Stomach (tissue), 9 donors: Measurements from ENCODE around the gene SMIM17. TPM values are rescaled to one million over a fixed set of nuclear protein-coding genes. Genes with fewer than 3 reads are reported as not detected.
"Not testable (repeated sequence)": the region's sequence is repeated elsewhere in the genome, so short reads cannot be mapped to it uniquely, and the experiment has no call there.

Source experiments
- DNase-seq, 2 donors: peaks; one replicate each; pipeline versions ENCODE4 v3.0.0 to v3.0.0-alpha.2; 2013 to 2019
- H3K27ac ChIP-seq, 5 donors: fragments of 200-600 bp in 4 of 5; sonication (generic) in 4 of 5; one replicate each; pipeline ENCODE4 v1.5.1; 2013 to 2019; ENCODE audit warnings: mild to moderate bottlenecking in 1 of 5, moderate library complexity in 1 of 5
- H3K27me3 ChIP-seq, 3 donors: fragments of 200-600 bp; sonication (generic); one replicate each; pipeline ENCODE4 v1.5.1; 2017 to 2019; ENCODE audit warnings: mixed run types in 1 of 3
- H3K36me3 ChIP-seq, 4 donors: fragments of 200-600 bp; sonication (generic); 1 replicate in 3 of 4; 2 replicates in 1 of 4; pipeline ENCODE4 v1.5.1; 2016 to 2019
- H3K4me1 ChIP-seq, 4 donors: fragments of 200-600 bp; sonication (generic); one replicate each; pipeline ENCODE4 v1.5.1; 2016 to 2019
- H3K4me3 ChIP-seq, 4 donors: fragments of 200-600 bp; sonication (generic) in 3 of 4; one replicate each; pipeline ENCODE4 v1.5.1; 2016 to 2019; ENCODE audit warnings: mild to moderate bottlenecking in 1 of 4
- H3K9me3 ChIP-seq, 4 donors: fragments of 200-600 bp; sonication (generic); one replicate each; pipeline ENCODE4 v1.5.1; 2016 to 2019
- CTCF ChIP-seq, 7 experiments: fragments of 450-650 bp in 4 of 7; fragments of 200-600 bp in 3 of 7; sonication (generic) in 3 of 7; IDR thresholded peaks; one replicate each; pipeline ENCODE4 v1.5.1; 2016 to 2019; ENCODE audit warnings: antibody characterized with exemption in 7 of 7, control low read depth in 2 of 7, mild to moderate bottlenecking in 1 of 7
- EP300 ChIP-seq: sonication (generic); formaldehyde crosslinking; IDR thresholded peaks from one replicate; pipeline ENCODE4 v1.6.1; 2017; ENCODE audit warnings: antibody characterized with exemption
- POLR2A ChIP-seq, 4 donors: fragments of 450-650 bp; IDR thresholded peaks; one replicate each; pipeline ENCODE4 v1.6.1; 2016; ENCODE audit warnings: antibody characterized with exemption in 4 of 4, control low read depth in 2 of 4, mild to moderate bottlenecking in 1 of 4, moderate library complexity in 1 of 4
- POLR2AphosphoS5 ChIP-seq, 3 donors: sonication (generic); formaldehyde crosslinking; IDR thresholded peaks; one replicate each; pipeline ENCODE4 v1.6.1; 2016; ENCODE audit warnings: antibody characterized with exemption in 3 of 3
- WGBS, 5 donors: extraction: QIAGEN DNeasy Blood & Tissue Kit in 3 of 5; methylation state at CpG; one replicate each; pipeline versions ENCODE4 v1.1.5 to v1.1.7; 2013 to 2018; 5-methylcytosine and 5-hydroxymethylcytosine counted together
- intact Hi-C: fragments of 100-400 bp; cut with DNase I; formaldehyde crosslinking; loops from one replicate; pipeline ENCODE4 v1.15.1; 2023; ENCODE audit warnings: low total_unique reads
- polyA plus RNA-seq, 3 donors: library from polyadenylated mRNA; stranded (reverse); fragments of 200-250 nt; gene quantifications; one replicate each; pipeline ENCODE4 v1.2.3, GENCODE V29; 2013
- total RNA-seq, 5 donors: library from RNA; depleted of rRNA; stranded (reverse); fragments of >200 nt; gene quantifications; one replicate each; pipeline versions ENCODE4 v1.1.0 to v1.2.3, GENCODE V29; 2014 to 2016
- donor health status: healthy with polysubstance abuse.
- donor health status: Bipolar disorder and iron deficiency.
- donor health status: healthy.

The SMIM17 gene
- total and polyA plus RNA-seq, 8 donors: 0.13 to 1.1 TPM; not detected in 6

GRCh38 chr19:56670961-56671612, 28.1 kb downstream of the SMIM17 start:
- DNase-seq: no peak
- intact Hi-C loops: no loop called here
- H3K27ac ChIP-seq: peak overlapping the region in 2 of 5 donors; percentile 53 to 65

DNA sequence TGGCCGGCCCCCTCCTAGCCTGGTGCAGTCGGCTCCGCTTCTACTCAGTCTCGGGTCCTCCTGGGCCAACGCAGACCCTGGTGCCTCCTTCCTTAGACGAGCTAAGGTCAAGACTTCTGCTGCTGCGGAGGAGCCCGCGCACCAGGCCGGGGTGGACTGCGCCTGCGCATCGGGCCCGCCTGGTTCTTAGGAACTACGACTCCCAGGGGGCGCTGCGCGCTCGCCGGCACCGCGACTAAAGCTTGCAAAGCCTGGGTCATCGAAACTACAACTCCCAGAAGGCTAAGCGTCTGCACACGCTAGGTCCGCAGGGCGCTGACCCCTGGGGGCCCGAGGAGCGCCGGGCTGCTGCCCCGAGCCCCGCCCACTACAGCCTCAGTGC, 28.6 kb downstream of the SMIM17 start, which contains the start of gene ZNF835:
Gene ZNF835 (minus strand): TSS at position 145 of the 382 bp plus-strand sequence. CDS start 6,559 bp downstream, outside the sequence.
- TF ChIP-seq CTCF (IDR thresholded peaks at IDR 0.05) (peak in 1 of 7 experiments; percentile 24), POLR2AphosphoS5 (IDR thresholded peaks at IDR 0.05) (peak in 1 of 3 donors; percentile 45), POLR2A (IDR thresholded peaks at IDR 0.05) (no peak)
- peak within 1 kb of the TSS; percentile 56 to 74 (median 67) for H3K4me3 ChIP-seq
- H3K4me1 ChIP-seq: peaks cover 0 to 22% (median 16%) of the 10 kb centered on the region in 4 donors
- H3K36me3 ChIP-seq: peaks cover 0 to 17% (median 0%) of the 10 kb centered on the region in 4 donors
- intact Hi-C loops: no loop called here
- WGBS, 5 donors: 1 to 5% (median 3%) methylated on average over 10 to 32 of the region's 32 CpGs
- H3K27ac ChIP-seq: peak within 1 kb of the TSS in 2 of 5 donors; percentile 53 to 65
- DNase-seq: peak; percentile 76 to 97
- peaks cover 0 to 66% (median 25%) of the 10 kb centered on the region in 4 donors for H3K9me3 ChIP-seq
- H3K27me3 ChIP-seq: no peaks in the 10 kb centered on the region

More at GRCh38 chr19:56670961-56671612, 28.1 kb downstream of the SMIM17 start:
- Histone ChIP-seq H3K36me3 (peaks cover 0 to 20% (median 0%) of the 10 kb centered on the region in 4 donors), H3K27me3 (no peaks in the 10 kb centered on the region), H3K4me3 (peak overlapping the region; percentile 56 to 74 (median 67)), H3K4me1 (peaks cover 0 to 22% (median 16%) of the 10 kb centered on the region in 4 donors), H3K9me3 (peaks cover 0 to 66% (median 26%) of the 10 kb centered on the region in 4 donors)
- WGBS, 5 donors: 17 to 45% (median 26%) methylated on average over 22 to 35 of the region's 35 CpGs
- no peak for TF ChIP-seq POLR2A (IDR thresholded peaks at IDR 0.05)

DNA sequence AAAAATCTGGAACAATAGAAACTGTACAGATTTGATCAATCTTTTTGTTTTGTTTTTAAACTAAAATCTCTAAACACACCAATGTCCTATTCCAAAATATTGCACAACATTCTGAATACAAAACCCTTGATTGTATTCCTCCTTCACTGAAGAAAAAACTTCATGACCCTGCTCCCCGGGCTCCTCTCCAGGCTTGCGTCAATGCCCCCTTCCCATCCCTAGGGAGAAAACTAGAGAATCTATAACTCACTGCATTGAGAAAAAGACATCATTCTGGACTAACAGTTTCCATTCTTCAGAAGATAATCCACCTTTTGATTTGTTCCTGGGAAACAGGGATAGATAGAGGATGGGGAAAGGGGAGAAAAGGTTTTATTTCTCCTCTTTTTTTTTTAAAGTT, 29.7 kb downstream of the SMIM17 start:
- H3K4me3 ChIP-seq, H3K27me3 ChIP-seq, H3K27ac ChIP-seq, DNase-seq, intact Hi-C loops: not testable (repeated sequence)
- 79 to 98% (median 87%) methylated on average over 2 of the region's 2 CpGs for WGBS, 5 donors
- peaks cover 0 to 66% (median 22%) of the 10 kb centered on the region in 4 donors for H3K9me3 ChIP-seq
- H3K36me3 ChIP-seq: peaks cover 0 to 10% (median 0%) of the 10 kb centered on the region in 4 donors
- H3K4me1 ChIP-seq: peaks cover 0 to 22% (median 16%) of the 10 kb centered on the region in 4 donors

DNA sequence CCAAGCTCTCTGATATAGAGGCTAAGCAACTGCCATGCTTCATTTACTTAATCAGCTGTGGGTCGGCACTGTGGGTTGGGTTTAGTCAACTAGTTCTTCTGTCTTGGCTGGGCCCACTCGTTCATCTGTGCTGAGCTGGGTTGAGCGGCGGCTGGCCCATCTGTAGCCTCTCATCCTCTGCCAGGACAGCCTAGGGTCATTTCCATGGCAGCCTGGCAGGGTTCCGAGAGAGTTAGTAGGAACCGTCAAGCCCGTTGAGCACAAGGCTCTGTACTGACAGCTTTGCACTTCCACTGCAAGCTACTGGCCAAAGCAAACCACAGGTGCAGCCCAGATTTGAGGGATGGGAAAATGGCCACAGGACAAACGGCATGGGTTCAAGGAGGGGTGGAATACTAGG, 35.2 kb downstream of the SMIM17 start:
- no peak for DNase-seq
- no peaks in the 10 kb centered on the region for H3K4me1 ChIP-seq
- no peaks in the 10 kb centered on the region for H3K27me3 ChIP-seq
- no peak overlapping the region for H3K4me3 ChIP-seq
- no peak for TF ChIP-seq EP300
- no peak for TF ChIP-seq CTCF (IDR thresholded peaks at IDR 0.05)
- TF ChIP-seq POLR2A (IDR thresholded peaks at IDR 0.05): no peak
- TF ChIP-seq POLR2AphosphoS5 (IDR thresholded peaks at IDR 0.05): no peak
- H3K9me3 ChIP-seq: peaks cover 0 to 46% (median 20%) of the 10 kb centered on the region in 4 donors
- intact Hi-C loops: no loop called here
- 79 to 88% (median 83%) methylated on average over 8 of the region's 8 CpGs for WGBS, 5 donors
- no peaks in the 10 kb centered on the region for H3K36me3 ChIP-seq
- H3K27ac ChIP-seq: no peak overlapping the region

- H3K4me1 ChIP-seq: no peaks in the 10 kb centered on the region
- no peak for DNase-seq
- intact Hi-C loops: no loop called here
- peaks cover 0 to 15% (median 0%) of the 10 kb centered on the region in 4 donors for H3K36me3 ChIP-seq
- TF ChIP-seq CTCF (IDR thresholded peaks at IDR 0.05): no peak
- TF ChIP-seq POLR2A (IDR thresholded peaks at IDR 0.05): no peak
- TF ChIP-seq POLR2AphosphoS5 (IDR thresholded peaks at IDR 0.05): no peak
- TF ChIP-seq EP300: no peak
- no peak overlapping the region for H3K27ac ChIP-seq
- 57 to 73% (median 62%) methylated on average over 8 of the region's 8 CpGs for whole genome bisulfite sequencing, 5 donors
- H3K9me3 ChIP-seq: peaks cover 0 to 51% (median 22%) of the 10 kb centered on the region in 4 donors
- no peak overlapping the region for H3K4me3 ChIP-seq
- no peaks in the 10 kb centered on the region for H3K27me3 ChIP-seq
Measured at GRCh38 chr19:56681702-56682101, 38.7 kb downstream of the SMIM17 start.
